T-helper 1 cell treated with Interleukin-12 subunit alpha and Interleukin-12 subunit beta and Interleukin-4 antibody, amounts not matched to agents 30 μg/mL and 1 μg/mL, for 36 hours (primary cell): Measurements from ENCODE around the gene PARL.

Experiments used
- H3K27ac Mint-ChIP-seq: one replicate; pipeline ENCODE4 v1.8.0; 2021; ENCODE audit warnings: mild to moderate bottlenecking, mixed read lengths
- H3K27me3 Mint-ChIP-seq: one replicate; pipeline ENCODE4 v1.8.0; 2021; ENCODE audit warnings: low read depth, mixed read lengths
- H3K36me3 Mint-ChIP-seq: one replicate; pipeline ENCODE4 v1.8.0; 2021; ENCODE audit warnings: low read depth, mixed read lengths
- H3K4me1 Mint-ChIP-seq: one replicate; pipeline ENCODE4 v1.8.0; 2021; ENCODE audit warnings: low read depth, mixed read lengths
- H3K4me3 Mint-ChIP-seq: one replicate; pipeline ENCODE4 v1.8.0; 2021; ENCODE audit warnings: mild to moderate bottlenecking, moderate library complexity, mixed read lengths
- H3K9me3 Mint-ChIP-seq: one replicate; pipeline ENCODE4 v1.8.0; 2021; ENCODE audit warnings: mixed read lengths

Gene PARL

DNA sequence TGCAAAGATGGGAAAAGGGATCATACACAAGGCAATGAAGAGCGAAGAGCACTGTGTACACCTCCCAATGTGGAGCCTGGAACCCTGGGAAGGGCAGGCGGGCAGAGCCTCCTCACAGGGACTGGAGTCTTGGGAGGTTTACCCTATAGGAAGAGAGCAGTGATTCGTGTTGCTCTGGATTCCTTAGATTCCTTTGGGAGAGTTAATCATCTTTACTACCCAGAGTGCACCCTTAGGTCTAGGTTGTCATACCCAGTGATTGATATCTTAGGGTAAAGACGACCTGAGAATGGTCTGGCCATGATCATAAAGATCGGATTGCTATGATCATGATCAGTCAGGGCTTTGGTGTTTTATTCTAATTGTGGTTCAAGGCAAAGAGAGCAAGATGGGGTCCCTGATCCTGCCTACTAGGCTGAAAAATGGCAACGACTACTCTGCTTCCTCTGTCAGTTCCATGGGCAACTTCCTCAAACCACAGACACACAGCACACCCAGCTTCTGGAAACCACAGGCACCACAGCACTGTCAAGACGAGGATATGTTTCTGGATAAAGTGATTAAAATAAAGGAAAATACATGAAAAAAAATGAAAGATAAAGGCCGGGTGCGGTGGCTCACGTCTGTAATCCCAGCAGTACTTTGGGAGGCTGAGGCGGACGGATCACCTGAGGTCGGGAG lies 38.9 kb downstream of the PARL start:
- Mint-ChIP-seq H3K27ac (no peak overlapping the region), H3K27me3 (no peaks in the 10 kb centered on the region), H3K4me3 (no peak overlapping the region), H3K36me3 (peaks cover 34% of the 10 kb centered on the region), H3K9me3 (no peaks in the 10 kb centered on the region), H3K4me1 (peaks cover 15% of the 10 kb centered on the region)

DNA sequence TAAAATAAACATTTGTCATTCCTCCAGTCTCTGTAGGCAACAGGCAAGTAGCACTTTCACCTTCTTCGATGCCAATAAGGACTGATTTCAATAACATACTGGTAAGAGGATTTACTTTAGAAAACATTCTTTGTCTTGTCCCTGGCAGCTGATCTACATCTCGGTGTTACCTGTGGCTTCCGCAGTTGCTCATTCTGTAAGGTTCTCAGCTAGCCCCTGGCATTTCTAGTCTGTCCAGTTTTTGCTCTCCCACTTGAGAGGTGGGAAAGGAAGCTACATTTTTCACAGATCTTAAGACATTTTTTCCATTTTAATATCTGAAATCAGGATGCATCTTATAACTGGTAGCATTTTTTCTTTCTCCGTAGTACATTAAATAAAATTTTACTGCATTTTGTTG lies 39.6 kb downstream of the PARL start:
- no peaks in the 10 kb centered on the region for H3K27me3 Mint-ChIP-seq
- H3K27ac Mint-ChIP-seq: no peak overlapping the region
- no peak overlapping the region for H3K4me3 Mint-ChIP-seq
- no peaks in the 10 kb centered on the region for H3K9me3 Mint-ChIP-seq
- H3K36me3 Mint-ChIP-seq: peaks cover 33% of the 10 kb centered on the region
- H3K4me1 Mint-ChIP-seq: peaks cover 15% of the 10 kb centered on the region

DNA sequence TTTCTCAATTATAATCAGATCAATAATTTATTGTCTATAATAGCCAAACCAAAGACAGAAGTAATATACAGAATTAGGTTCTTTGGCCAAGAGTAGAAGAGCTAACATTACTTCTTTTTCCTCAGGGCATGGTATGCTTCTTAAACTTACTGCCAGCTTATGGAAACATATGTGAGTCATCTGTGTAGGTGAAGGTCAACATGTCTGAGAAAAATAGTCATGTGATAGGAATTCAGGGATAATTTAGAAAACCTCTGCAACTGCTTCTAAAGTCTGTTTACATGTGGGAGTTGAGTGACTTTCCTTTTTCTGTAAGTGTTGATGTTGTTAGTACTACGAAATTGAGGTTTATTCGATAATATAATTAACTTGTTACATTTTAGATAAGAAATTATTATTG lies 40.1 kb downstream of the PARL start:
- peak overlapping the region; percentile 46 for H3K27ac Mint-ChIP-seq

DNA sequence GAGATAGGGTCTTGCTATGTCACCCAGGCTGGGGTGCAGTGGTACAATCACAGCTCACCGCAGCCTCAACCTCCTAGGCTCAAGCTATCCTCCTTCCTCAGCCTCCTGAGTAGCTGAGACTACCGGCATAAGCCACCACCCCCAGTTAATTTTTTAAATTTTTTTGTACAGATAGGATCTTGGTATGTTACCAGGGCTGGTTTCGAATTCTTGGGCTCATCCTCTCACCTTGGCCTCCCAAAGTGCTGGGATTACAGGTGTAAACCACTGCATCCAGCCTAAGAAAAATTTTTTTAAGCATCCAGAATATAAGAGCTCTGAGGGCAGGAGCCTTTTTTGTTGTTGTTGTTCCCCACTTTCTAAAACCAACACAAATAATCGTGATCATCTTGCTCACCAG lies 44.9 kb downstream of the PARL start:
- Mint-ChIP-seq H3K4me3 (no peak overlapping the region), H3K9me3 (no peaks in the 10 kb centered on the region), H3K36me3 (peaks cover 24% of the 10 kb centered on the region), H3K4me1 (peaks cover 5% of the 10 kb centered on the region), H3K27me3 (no peaks in the 10 kb centered on the region), H3K27ac (no peak overlapping the region)

More for the DNA sequence above, 40.1 kb downstream of the PARL start:
- Mint-ChIP-seq H3K4me1 (peaks cover 15% of the 10 kb centered on the region), H3K27me3 (no peaks in the 10 kb centered on the region), H3K36me3 (peaks cover 37% of the 10 kb centered on the region), H3K4me3 (no peak overlapping the region), H3K9me3 (no peaks in the 10 kb centered on the region)

DNA sequence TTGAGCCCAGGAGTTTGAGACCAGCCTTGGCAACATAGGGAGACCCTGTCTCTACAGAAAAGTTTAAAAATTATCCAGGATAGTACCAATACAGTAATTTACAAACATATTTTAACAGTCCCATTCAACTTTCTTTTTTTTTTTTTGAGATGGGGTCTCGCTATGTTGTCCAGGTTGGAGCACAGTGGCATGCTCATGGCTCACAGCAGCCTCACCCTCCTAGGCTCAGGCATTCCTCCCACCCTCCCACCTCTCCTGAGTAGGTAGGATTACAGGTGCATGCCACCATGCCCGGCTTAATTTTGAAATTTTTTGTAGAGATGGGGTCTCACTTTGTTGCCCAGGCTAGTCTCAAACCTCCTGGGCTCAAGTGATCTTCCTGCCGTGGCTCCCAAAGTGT lies 46.8 kb downstream of the PARL start:
- H3K27ac Mint-ChIP-seq: no peak overlapping the region
- peaks cover 21% of the 10 kb centered on the region for H3K36me3 Mint-ChIP-seq

DNA sequence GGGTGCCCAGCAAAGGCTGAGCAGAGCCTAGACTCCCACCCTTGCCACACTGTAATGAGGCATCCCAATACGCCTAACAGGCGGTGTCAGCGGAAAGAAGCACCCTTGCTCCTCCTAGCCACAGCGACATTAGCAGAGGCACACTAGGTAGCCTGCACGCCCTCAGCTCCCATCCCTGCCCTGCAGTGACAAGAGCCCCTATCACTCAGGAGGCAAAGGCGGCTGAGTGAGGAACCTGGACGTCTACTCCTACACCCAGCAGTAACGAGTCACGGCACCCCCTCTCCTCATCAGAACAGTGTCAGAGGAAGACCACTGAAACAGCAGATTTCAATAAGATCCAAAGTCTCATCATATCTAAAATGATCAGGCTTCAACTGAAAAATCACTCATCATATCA lies 47.3 kb downstream of the PARL start:
- Mint-ChIP-seq H3K27me3 (no peaks in the 10 kb centered on the region), H3K4me1 (no peaks in the 10 kb centered on the region), H3K36me3 (peaks cover 21% of the 10 kb centered on the region), H3K4me3 (no peak overlapping the region), H3K9me3 (no peaks in the 10 kb centered on the region), H3K27ac (no peak overlapping the region)

More for the DNA sequence above, 46.8 kb downstream of the PARL start:
- Mint-ChIP-seq H3K27me3 (no peaks in the 10 kb centered on the region), H3K4me1 (no peaks in the 10 kb centered on the region), H3K4me3 (no peak overlapping the region), H3K9me3 (no peaks in the 10 kb centered on the region)

DNA sequence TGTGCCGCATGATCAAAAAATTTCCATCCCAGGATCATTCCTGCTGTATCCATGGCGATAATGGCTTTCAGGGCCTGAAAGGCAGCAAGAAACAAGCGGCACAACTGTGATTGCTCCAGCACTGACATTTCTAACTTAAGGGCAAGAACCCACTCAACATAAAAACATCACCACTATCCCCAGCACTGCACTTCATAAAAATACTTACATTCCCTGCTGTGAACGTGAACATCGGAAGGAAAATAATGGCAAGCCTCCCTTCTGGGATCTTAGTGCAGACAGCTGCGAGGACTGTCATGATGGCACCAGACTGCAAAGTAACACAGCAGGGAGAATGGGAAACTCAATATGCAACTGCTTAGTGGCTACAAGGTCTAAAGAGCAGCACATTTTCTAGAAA lies 51.2 kb downstream of the PARL start:
- H3K27me3 Mint-ChIP-seq: no peaks in the 10 kb centered on the region
- no peak overlapping the region for H3K27ac Mint-ChIP-seq
- no peak overlapping the region for H3K4me3 Mint-ChIP-seq
- no peaks in the 10 kb centered on the region for H3K4me1 Mint-ChIP-seq
- H3K36me3 Mint-ChIP-seq: peaks cover 10% of the 10 kb centered on the region
- no peaks in the 10 kb centered on the region for H3K9me3 Mint-ChIP-seq

DNA sequence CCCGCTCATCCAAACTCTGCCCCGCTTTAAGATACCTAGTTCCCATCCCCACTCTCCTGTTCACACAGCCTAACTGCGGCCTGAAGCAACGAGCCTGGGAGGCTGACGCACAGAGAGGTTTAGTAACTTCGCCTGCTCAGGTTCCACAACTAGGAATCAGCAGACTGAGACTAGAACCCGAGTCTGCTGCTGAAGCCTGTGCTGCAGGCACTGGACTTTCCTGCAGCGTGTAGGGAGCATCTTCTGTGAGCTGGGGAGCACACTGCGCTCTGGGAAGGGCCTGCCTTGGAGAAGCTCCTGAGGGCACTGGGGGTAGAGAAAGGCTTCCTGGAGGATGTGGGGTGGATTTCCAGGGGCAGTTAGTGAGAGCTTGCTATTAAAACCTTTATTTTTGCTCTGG lies 54.5 kb downstream of the PARL start:
- peaks cover 7% of the 10 kb centered on the region for H3K27me3 Mint-ChIP-seq
- peaks cover 14% of the 10 kb centered on the region for H3K36me3 Mint-ChIP-seq
- H3K4me3 Mint-ChIP-seq: no peak overlapping the region
- no peaks in the 10 kb centered on the region for H3K4me1 Mint-ChIP-seq
- peak overlapping the region; percentile 33 for H3K27ac Mint-ChIP-seq
- no peaks in the 10 kb centered on the region for H3K9me3 Mint-ChIP-seq

DNA sequence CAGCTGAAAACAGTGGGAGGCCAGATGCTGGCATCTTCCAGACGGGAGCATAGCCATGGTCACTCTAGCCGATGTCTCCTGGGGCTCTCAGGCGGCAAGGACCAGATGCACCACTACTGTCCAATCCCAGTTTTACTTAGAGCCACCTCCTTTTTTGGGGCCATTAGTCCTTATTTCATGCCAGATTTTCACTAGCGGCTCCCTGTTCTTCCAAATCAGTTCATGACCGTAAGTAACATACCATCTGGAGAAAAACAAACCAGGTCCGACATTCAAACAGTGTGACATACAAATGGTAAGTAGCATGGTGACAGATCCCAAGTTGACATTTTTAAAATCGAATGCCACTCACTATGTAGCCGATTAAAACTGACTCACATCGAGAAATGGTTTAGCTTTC lies 55.2 kb downstream of the PARL start:
- H3K4me1 Mint-ChIP-seq: peaks cover 1% of the 10 kb centered on the region
- H3K27me3 Mint-ChIP-seq: peaks cover 8% of the 10 kb centered on the region
- H3K4me3 Mint-ChIP-seq: no peak overlapping the region
- H3K9me3 Mint-ChIP-seq: no peaks in the 10 kb centered on the region
- H3K36me3 Mint-ChIP-seq: peaks cover 14% of the 10 kb centered on the region
- no peak overlapping the region for H3K27ac Mint-ChIP-seq

DNA sequence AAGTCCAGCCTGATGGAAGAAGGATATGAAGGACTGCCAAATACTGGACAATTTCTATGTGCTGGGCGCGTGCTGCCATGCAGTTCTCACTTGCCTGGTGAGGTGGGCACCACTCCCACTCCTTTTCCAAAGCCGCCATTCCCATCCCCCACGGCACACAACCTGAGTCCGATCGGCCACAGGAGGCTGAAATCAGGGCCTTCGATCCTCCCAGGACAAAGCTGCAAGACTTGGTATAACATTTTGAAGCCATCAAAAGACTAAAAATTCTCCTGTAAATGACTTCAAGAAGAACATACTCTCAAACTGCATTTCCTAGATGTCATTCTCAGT lies 56.2 kb downstream of the PARL start:
- H3K4me3 Mint-ChIP-seq: no peak overlapping the region
- H3K4me1 Mint-ChIP-seq: peaks cover 6% of the 10 kb centered on the region
- peaks cover 11% of the 10 kb centered on the region for H3K36me3 Mint-ChIP-seq
- H3K27ac Mint-ChIP-seq: no peak overlapping the region
- H3K27me3 Mint-ChIP-seq: peaks cover 16% of the 10 kb centered on the region
- no peaks in the 10 kb centered on the region for H3K9me3 Mint-ChIP-seq

DNA sequence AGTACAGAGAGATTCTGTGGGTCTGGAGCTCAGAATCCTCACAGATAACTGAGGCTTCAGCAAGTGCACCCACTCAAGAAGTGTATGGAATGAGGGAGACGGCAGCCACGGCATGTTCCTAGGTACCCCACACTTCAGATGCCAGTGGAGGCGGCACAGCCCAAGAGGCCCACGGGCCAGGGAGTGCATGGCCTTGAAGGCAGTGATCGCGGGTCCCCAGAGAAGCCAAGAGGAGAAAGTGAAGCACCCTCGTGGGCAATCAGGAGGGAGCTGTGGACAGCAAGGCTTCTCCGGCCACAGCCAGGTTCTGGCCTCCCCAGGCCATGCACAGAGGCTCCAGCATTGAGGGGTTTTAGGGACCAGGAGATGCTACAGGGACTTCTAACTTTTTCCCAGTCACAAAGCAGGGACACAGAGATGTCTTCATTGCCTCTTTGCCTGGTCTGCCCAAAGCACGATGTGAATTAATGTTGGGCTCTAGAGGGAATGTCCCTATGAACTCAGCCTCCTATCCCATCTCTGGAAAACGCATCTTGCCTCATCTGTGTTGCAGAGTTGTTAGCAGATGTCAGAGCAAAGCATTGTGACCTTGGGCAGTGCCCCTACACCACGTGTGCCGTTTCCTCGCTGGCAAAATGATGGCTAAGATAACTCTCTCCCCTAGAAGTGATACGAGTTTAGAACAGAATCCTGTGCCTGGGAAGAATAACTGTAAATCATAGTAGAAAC lies 56.7 kb downstream of the PARL start:
- Mint-ChIP-seq H3K27ac (no peak overlapping the region), H3K36me3 (peaks cover 11% of the 10 kb centered on the region), H3K9me3 (no peaks in the 10 kb centered on the region), H3K27me3 (peaks cover 16% of the 10 kb centered on the region), H3K4me3 (no peak overlapping the region), H3K4me1 (peaks cover 6% of the 10 kb centered on the region)

DNA sequence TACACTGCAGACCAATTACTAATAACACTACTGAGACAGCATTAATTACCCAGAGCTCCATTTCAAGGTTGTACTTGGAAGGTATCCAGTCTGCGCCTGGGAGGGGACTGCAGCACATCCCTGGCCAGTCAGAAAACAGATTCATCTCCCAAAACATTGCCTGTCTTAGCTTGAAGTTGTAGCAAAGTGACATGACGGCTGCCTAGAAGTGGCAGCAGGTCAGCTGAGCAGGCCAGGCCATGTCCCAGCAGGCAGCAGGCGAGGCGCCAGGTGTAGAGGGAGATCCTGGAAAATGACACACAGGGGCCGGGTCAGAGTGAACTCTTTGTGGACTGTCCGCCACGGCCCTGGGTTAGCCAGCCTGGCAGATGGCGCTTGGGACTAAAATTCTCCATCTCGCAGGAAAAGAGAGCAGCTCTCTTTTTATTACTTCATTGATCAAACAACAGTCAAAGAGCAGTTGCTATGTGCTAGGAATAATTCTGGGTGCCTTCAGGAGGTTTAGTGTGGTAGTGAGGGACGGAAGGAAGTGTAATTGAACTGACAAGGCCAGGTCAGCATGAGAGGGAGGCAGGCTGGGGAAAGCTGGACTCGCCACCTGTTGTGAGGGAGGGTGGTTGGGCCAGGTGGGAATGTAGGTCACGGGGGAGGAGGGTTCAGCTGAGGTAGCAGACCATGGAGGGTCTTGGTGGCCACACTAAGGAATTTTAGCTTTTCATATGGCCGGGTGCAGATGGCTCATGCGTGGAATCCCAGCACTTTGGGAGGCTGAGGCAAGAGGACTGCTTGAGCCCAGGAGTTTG lies 58.0 kb downstream of the PARL start:
- Mint-ChIP-seq H3K27ac (no peak overlapping the region), H3K36me3 (peaks cover 11% of the 10 kb centered on the region), H3K4me3 (peak overlapping the region; percentile 58), H3K27me3 (peaks cover 16% of the 10 kb centered on the region), H3K4me1 (peaks cover 6% of the 10 kb centered on the region), H3K9me3 (no peaks in the 10 kb centered on the region)

DNA sequence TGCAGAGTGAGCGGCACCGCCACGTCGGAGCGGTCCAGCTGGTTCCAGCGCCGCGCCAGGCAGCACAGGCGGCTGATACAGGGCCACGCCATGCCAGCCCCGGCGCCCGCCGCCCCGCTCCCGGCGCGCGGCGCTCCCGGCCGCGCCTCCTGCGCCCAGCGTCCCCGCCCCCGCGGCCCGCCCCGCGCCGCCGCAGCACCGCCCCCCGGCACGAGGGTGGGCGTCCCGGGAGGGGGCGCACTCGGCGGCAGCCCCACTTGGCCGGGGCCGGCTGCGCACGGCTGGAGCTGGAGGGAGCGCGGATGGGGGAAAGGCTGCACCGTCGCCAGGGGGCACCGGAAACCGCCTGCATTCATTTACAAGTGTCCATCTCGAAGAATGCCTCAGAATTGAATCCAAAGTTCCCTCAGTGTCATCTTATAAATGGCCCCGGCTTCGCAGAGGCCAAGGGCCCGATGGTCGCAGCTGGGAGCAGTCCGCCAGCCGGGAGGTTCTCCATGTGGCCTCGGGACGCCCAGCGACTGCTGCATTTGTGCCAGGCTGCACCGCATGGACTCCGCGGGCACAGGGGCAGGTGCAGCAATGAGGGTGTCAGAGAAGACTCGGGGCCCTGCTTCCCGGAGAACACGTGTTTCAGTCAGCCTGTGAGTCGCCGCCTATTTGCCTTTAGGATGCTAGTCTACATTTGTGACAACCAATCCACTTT lies 59.1 kb downstream of the PARL start, which contains the start of gene MAP6D1:
TSS of gene MAP6D1 (minus strand) at position 122 of the 706 bp plus-strand sequence. CDS start at position 92, 30 bp downstream.
- peak within 1 kb of the TSS; percentile 80 for H3K4me3 Mint-ChIP-seq
- peaks cover 16% of the 10 kb centered on the region for H3K27me3 Mint-ChIP-seq
- H3K4me1 Mint-ChIP-seq: peaks cover 6% of the 10 kb centered on the region
- H3K27ac Mint-ChIP-seq: no peak within 1 kb of the TSS
- peaks cover 11% of the 10 kb centered on the region for H3K36me3 Mint-ChIP-seq
- H3K9me3 Mint-ChIP-seq: no peaks in the 10 kb centered on the region

DNA sequence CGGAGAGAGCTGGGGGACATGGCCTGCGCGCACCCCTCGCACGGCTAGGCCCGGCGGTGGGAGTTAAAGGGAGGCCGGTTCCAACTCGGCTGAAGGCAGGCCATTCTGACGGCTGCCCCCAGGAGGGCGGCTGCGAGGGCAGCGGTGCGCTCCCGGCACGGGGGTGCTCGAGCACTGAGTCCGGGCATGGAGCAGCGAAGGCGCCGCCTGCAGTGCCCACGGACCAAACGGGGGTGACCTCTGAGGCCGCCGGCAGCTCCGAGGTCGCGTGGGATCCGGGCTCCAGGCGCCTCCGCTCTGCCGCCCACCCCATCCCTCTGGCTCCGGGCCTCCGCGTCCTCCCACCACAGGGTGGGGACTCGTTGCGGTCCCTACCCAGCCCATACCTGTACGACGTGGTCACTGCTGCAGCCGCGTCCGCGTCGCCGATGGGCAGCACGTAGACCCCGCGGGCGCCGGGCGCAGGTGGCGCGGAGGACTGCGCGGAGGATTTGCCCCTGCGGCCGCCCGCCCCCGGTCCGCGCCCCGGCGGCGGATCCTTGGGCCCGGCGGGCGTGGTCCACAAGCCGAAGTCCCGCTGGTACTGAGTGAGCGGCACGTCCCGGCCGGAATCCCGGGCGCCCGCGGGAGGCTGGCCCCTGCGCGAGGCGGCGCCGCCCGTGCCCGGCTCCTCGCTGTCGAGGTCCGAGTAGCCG lies 59.8 kb downstream of the PARL start:
- peaks cover 7% of the 10 kb centered on the region for H3K36me3 Mint-ChIP-seq
- no peak overlapping the region for H3K27ac Mint-ChIP-seq

More for the DNA sequence above, 59.8 kb downstream of the PARL start:
- Mint-ChIP-seq H3K9me3 (no peaks in the 10 kb centered on the region), H3K4me1 (peaks cover 6% of the 10 kb centered on the region), H3K27me3 (peaks cover 16% of the 10 kb centered on the region), H3K4me3 (peak overlapping the region; percentile 80)
